HG03342 (cell line): ENCODE measurements around the gene TXNDC8.
A peak's percentile ranks its signal among the peaks of the same experiment; 100 is the strongest.
"Not testable (repeated sequence)": the region's sequence is repeated elsewhere in the genome, so short reads cannot be mapped to it uniquely, and the experiment has no call there.

Experiments
- ATAC-seq: cut with Tn5 transposase; IDR thresholded peaks from one replicate; pipeline ENCODE4 v1.9.1; 2021; ENCODE audit warnings: mild to moderate bottlenecking, moderate library complexity; ENCODE audit not compliant: unreplicated experiment

The TXNDC8 gene

GRCh38 chr9:110328763-110329162 lies 8.9 kb downstream of the TXNDC8 start:
- no peak for ATAC-seq

GRCh38 chr9:110327716-110328115 lies 9.9 kb downstream of the TXNDC8 start:
- ATAC-seq, result no peak

DNA sequence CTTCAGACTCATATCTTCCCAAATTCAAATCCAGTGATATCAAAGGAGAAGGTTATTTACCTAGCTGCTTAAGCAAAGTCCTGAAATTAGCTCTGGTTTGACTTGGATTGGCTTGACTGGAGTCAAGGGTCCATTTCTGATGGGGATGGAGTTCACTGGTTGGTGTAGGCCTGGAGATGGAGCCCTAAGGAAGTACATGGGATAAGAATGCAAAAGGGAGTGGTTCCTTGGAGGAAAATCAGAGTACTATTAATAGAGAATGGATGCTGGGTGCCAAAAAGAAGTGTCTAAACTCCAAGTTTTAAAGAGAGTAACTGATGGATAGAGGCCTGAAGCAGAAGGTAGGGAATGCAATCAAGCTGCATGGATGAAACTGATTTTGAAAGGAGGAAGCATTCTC lies 13.8 kb downstream of the TXNDC8 start:
- no peak for ATAC-seq

DNA sequence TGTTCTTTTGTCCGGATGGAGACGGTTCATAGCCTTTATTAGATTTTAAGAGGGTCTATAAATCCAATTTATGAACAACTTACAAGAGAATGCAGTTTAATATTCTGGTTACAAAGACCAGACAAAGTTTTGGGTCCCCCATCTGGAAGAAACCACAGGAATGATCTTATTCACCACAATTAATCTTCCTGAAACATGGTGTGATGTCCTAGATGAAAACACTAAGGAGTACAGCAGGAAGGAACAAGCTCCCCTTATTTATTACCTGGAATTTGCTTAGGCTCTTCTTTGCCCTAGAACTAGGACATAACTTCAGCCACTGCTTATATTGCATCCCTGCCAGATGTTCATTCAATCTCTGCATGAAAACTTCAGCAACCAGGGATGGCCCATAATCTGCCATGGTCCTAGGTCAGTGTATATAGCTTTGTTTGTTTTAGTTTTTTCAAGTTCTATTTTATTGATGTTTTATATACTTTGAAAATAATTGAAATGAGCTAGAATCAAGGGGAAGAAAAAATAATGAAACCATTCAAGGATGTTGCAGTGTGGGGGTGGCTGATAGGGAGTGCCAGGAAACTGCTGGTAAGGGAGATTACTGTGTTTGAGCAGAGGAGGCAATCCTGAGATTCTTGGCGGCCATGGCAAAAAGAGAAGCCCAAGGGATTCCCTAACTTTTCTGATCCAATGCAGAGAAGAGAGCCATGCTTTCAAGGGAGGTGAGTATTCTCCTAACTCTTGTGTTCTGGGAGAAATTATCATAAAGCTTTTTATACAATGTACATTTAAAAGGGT lies 16.8 kb downstream of the TXNDC8 start:
- no peak for ATAC-seq

- no peak for ATAC-seq
Observed at GRCh38 chr9:110319781-110320492, 17.7 kb downstream of the TXNDC8 start.

DNA sequence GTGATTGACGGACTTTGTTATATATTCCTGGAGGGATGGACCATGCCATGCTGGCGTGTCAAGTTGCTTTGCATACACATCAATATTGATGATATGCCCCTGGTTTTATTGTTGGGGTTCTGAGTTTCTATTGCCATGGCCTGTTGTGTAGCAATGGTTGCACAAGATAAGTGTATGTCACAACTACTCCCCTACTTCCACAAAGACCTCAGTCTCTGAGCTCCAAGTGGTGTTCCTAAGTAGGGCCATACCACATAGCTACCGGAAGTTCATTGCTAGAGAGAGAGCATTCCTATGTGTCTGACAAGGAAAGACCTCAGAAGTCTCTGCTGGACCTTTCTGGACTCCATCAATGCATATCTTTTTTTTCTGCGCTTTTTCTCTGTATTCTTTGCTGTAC lies 19.8 kb downstream of the TXNDC8 start:
- ATAC-seq, result no peak

GRCh38 chr9:110316261-110317075 lies 21.2 kb downstream of the TXNDC8 start:
- peak; percentile 99 for ATAC-seq

- ATAC-seq, result not testable (repeated sequence)
Observed at GRCh38 chr9:110311978-110312377, 25.7 kb downstream of the TXNDC8 start.

- no peak for ATAC-seq
Observed at GRCh38 chr9:110309681-110310080, 28.0 kb downstream of the TXNDC8 start.

GRCh38 chr9:110308633-110309038 lies 29.0 kb downstream of the TXNDC8 start:
- peak; percentile 43 for ATAC-seq

DNA sequence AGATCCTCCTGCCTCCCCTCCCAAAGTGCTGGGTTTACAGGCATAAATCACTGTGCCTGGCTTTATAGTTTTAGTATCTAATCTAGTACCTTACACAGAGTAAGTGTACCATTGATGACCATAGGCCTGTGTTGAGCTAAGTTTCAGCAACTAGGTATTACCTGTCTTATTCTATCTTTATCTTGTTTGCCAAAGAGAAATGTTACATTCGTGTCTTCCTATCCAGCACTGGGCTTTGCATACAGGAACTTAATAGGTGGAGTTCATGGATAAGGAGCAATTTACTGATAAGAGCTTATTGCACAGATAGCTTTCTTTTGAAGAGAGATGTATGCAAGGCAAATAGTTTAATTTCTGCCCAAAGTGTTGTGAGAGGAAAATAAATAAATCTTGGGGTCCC lies 30.5 kb downstream of the TXNDC8 start:
- ATAC-seq, result no peak

GRCh38 chr9:110303133-110303532 lies 34.5 kb downstream of the TXNDC8 start:
- no peak for ATAC-seq

DNA sequence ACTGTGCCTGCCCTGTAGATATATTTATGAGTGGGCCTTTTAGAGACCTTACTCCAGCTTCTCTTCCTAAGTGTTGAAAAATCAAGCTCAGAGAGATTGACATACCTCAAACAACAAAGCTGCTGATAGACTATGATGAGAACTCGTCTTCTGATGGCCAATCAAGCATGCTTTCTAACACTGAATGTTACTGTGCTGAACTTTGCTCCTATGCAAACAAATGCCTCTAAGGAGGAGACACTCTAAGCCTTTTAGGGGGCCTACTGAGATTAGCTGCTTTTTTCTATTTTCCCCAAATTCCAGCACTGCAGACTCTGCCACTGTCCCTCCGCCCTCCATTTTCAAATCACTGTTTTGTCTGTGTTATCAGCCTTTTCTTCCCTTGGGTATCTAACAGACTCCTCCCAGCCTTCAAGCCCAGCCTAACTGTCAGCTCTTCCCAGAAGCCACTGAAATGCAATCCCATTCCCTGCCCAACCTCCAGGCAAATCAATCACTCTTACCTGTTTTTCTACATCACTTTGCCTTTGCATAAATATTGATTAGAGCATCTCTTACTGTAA lies 39.5 kb downstream of the TXNDC8 start:
- ATAC-seq, result no peak

DNA sequence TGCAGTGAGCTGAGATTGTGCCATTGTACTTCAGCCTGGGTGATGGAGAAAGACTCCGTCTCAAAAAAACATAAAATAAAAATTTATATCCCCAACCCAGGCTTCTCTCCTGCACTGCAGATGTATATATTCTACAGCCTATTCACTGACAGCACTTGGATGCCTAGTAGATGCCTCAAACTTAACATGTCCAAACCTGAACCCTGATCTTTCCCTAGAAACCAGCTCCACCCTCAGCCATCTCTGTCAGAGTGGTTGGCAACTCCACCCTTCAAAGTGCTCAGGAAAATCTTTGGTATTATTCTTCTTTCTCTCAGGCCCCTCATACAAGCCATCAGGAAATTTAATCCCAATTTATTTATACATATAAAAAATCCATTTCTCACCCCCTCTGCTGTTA lies 44.4 kb downstream of the TXNDC8 start:
- no peak for ATAC-seq

DNA sequence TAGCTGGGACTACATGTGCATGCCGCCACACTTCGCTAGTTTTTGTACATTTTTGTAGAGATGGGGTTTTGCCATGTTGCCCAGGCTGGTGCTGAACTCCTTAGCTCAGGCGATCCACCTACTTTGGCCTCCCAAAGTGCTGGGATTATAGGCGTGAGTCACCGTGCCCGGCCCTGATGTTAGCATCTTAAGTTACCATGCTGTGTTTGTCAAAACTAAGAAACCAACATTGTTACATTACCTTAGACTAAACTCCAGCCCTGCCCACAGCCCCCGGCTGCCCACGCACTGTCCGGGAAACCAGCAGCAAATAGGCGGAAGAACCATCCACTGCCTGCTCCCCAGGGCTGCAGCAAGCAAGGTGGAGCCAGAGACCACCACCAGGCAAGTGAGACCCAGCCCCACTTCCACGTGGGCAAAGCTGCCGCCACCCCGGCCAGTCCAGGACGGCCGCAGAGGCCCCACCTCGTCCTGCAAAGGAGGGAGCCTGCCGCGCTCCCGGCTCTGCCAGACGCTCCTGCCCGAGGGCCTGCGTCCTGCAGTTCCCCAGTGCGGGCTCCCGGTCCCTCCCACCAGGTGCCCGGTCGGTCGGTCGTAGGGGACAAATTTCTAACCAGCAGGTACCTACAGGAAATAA lies 45.6 kb downstream of the TXNDC8 start:
- ATAC-seq, result no peak

GRCh38 chr9:110290001-110290400 lies 47.7 kb downstream of the TXNDC8 start:
- ATAC-seq, result no peak

- ATAC-seq, result no peak
Observed at GRCh38 chr9:110288503-110288902, 49.2 kb downstream of the TXNDC8 start.

DNA sequence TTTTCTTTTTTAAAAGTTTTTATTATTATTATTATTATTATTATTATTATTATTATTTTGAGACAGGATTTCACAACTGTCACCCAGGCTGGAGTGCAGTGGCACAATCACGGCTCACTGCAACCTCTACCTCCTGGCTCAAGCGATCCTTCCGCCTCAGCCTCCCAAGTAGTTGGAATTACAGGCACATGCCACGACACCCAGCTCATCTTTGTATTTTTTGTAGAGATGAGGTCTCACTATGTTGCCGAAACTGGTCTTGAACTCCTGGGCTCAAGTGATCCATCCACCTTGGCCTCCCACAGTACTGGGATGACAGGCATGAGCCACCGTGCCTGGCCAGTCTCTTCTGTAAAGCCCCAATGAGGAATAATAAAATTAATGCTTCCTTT lies 50.4 kb downstream of the TXNDC8 start:
- no peak for ATAC-seq

GRCh38 chr9:110284211-110284844 lies 53.3 kb downstream of the TXNDC8 start:
- ATAC-seq, result no peak

- ATAC-seq, result no peak
Observed at GRCh38 chr9:110283751-110284150, 53.9 kb downstream of the TXNDC8 start.
